OCI-LY3 (cell line): Measurements from ENCODE around the gene MCU.
"Not testable (repeated sequence)": the region's sequence is repeated elsewhere in the genome, so short reads cannot be mapped to it uniquely, and the experiment has no call there.

Experiments used
- H2AFZ ChIP-seq: fragments of 200-600, 300-600 bp; shearing (Covaris generic); 2 replicates; pipeline ENCODE4 v1.6.0; 2014; ENCODE audit warnings: antibody characterized with exemption, low read depth, low read length
- H3K27ac ChIP-seq: fragments of 200-600, 300-600 bp; sonication (generic); 2 replicates; pipeline ENCODE4 v1.5.1; 2014; ENCODE audit warnings: mild to moderate bottlenecking, low read length, moderate library complexity, mixed read lengths
- H3K27me3 ChIP-seq: fragments of 200-600, 300-600 bp; sonication (generic); 2 replicates; pipeline ENCODE4 v1.6.1; 2014; ENCODE audit warnings: low read depth, low read length, mixed read lengths
- H3K36me3 ChIP-seq: fragments of 200-600, 300-600 bp; sonication (generic); replicated peaks from 2 replicates; pipeline ENCODE3; 2014; ENCODE audit warnings: low read depth, low read length, mixed read lengths
- H3K4me1 ChIP-seq: fragments of 300-600, 200-600 bp; sonication (generic); 2 replicates; pipeline ENCODE4 v1.6.1; 2014; ENCODE audit warnings: low read length, mixed read lengths
- H3K4me2 ChIP-seq: fragments of 200-600, 300-600 bp; sonication (generic); 2 replicates; pipeline ENCODE4 v1.6.1; 2014; ENCODE audit warnings: low read length, mixed read lengths
- H3K4me3 ChIP-seq: fragments of 300-600, 200-600 bp; sonication (generic); 2 replicates; pipeline ENCODE4 v1.5.1; 2014; ENCODE audit warnings: antibody characterized with exemption, mild to moderate bottlenecking, low read length, moderate library complexity
- H3K79me2 ChIP-seq: fragments of 300-600, 200-600 bp; shearing (Covaris generic); 2 replicates; pipeline ENCODE4 v1.6.1; 2014; ENCODE audit warnings: mild to moderate bottlenecking, low read length, mixed read lengths
- H3K9ac ChIP-seq: fragments of 300-600, 200-600 bp; shearing (Covaris generic); 2 replicates; pipeline ENCODE4 v1.6.0; 2014; ENCODE audit warnings: mild to moderate bottlenecking, low read length, moderate library complexity
- H3K9me3 ChIP-seq: fragments of 200-600, 300-600 bp; shearing (Covaris generic); 2 replicates; pipeline ENCODE4 v1.6.1; 2014; ENCODE audit warnings: low read length, mixed read lengths; ENCODE audit not compliant: insufficient read depth
- H4K20me1 ChIP-seq: fragments of 200-600, 300-600 bp; sonication (generic); 2 replicates; pipeline ENCODE4 v1.6.1; 2016; ENCODE audit warnings: low read length, mixed read lengths; ENCODE audit not compliant: insufficient read depth
- CTCF ChIP-seq: fragments of 200-600, 300-600 bp; sonication (generic); IDR thresholded peaks from 2 replicates; pipeline ENCODE4 v1.5.1; 2014; ENCODE audit warnings: antibody characterized with exemption, low read length, low read depth
- EZH2phosphoT487 ChIP-seq: fragments of 200-600 bp; shearing (Covaris generic); IDR thresholded peaks from 2 replicates; pipeline ENCODE4 v1.6.1; 2018; ENCODE audit warnings: antibody characterized with exemption, mixed run types, low read depth

MCU gene

GRCh38 chr10:72764151-72764550, 72.2 kb downstream of the MCU start:
- Histone ChIP-seq H3K4me2 (no peak overlapping the region), H3K27me3 (no peaks in the 10 kb centered on the region), H3K79me2 (no peaks in the 10 kb centered on the region), H3K36me3 (no peaks in the 10 kb centered on the region), H2AFZ (no peak overlapping the region), H3K4me1 (no peaks in the 10 kb centered on the region), H3K9me3 (no peaks in the 10 kb centered on the region), H4K20me1 (no peaks in the 10 kb centered on the region), H3K9ac (no peak overlapping the region), H3K4me3 (no peak overlapping the region), H3K27ac (no peak overlapping the region)
- TF ChIP-seq EZH2phosphoT487 (no peak), CTCF (no peak)

- H3K27ac ChIP-seq, result no peak overlapping the region
- H3K4me3 ChIP-seq, result no peak overlapping the region
- no peak for TF ChIP-seq EZH2phosphoT487
- no peak for TF ChIP-seq CTCF
Observed at GRCh38 chr10:72765051-72765745, 73.3 kb downstream of the MCU start.

GRCh38 chr10:72771195-72771594, 79.3 kb downstream of the MCU start:
- H4K20me1 ChIP-seq, H3K4me2 ChIP-seq, H2AFZ ChIP-seq, H3K79me2 ChIP-seq, H3K36me3 ChIP-seq, H3K4me1 ChIP-seq, H3K9ac ChIP-seq, H3K9me3 ChIP-seq, H3K27ac ChIP-seq, H3K27me3 ChIP-seq, H3K4me3 ChIP-seq: not testable (repeated sequence)

More at GRCh38 chr10:72765051-72765745, 73.3 kb downstream of the MCU start:
- Histone ChIP-seq H3K9ac (no peak overlapping the region), H3K9me3 (no peaks in the 10 kb centered on the region), H4K20me1 (no peaks in the 10 kb centered on the region), H3K36me3 (no peaks in the 10 kb centered on the region), H3K4me2 (no peak overlapping the region), H2AFZ (no peak overlapping the region), H3K27me3 (no peaks in the 10 kb centered on the region), H3K4me1 (no peaks in the 10 kb centered on the region), H3K79me2 (no peaks in the 10 kb centered on the region)

GRCh38 chr10:72772031-72772430, 80.1 kb downstream of the MCU start:
- TF ChIP-seq CTCF (no peak), EZH2phosphoT487 (no peak)
- no peak overlapping the region for H3K4me2 ChIP-seq

More at GRCh38 chr10:72772031-72772430, 80.1 kb downstream of the MCU start:
- Histone ChIP-seq H3K27ac (no peak overlapping the region), H3K4me1 (no peaks in the 10 kb centered on the region), H3K27me3 (no peaks in the 10 kb centered on the region), H2AFZ (no peak overlapping the region), H3K36me3 (no peaks in the 10 kb centered on the region), H3K79me2 (no peaks in the 10 kb centered on the region), H3K9me3 (no peaks in the 10 kb centered on the region), H4K20me1 (no peaks in the 10 kb centered on the region), H3K4me3 (no peak overlapping the region), H3K9ac (no peak overlapping the region)
